GM12878 (cell line): ENCODE measurements around the gene GPRASP3. TPM values are rescaled to one million over a fixed set of nuclear protein-coding genes. Genes with fewer than 3 reads are reported as not detected.

Source experiments
- CREB1 ChIP-seq: IDR thresholded peaks from 2 replicates; pipeline ENCODE4 v1.6.1; 2012; ENCODE audit warnings: low read depth, mild to moderate bottlenecking, inconsistent platforms
- EZH2 ChIP-seq: IDR thresholded peaks from 2 replicates; pipeline ENCODE4 v1.6.1; 2012; ENCODE audit warnings: low read depth, mild to moderate bottlenecking, control low read depth, inconsistent platforms, low read length, borderline replicate concordance; ENCODE audit not compliant: control insufficient read depth
- IKZF1 ChIP-seq: fragments of 450-650 bp; conservative IDR thresholded peaks from 2 replicates; pipeline ENCODE4 v1.6.1; 2017; ENCODE audit warnings: antibody characterized with exemption, mild to moderate bottlenecking
- KDM1A ChIP-seq: fragments of 200-600 bp; sonication (generic); IDR thresholded peaks from 2 replicates; pipeline ENCODE4 v1.6.1; 2016; ENCODE audit warnings: borderline replicate concordance
- MEF2B ChIP-seq: fragments of 450-650 bp; IDR thresholded peaks from 2 replicates; pipeline ENCODE4 v1.6.1; 2018; ENCODE audit warnings: mild to moderate bottlenecking, moderate library complexity; ENCODE audit not compliant: partially characterized antibody, poor library complexity, severe bottlenecking
- SIX5 ChIP-seq: IDR thresholded peaks from 2 replicates; pipeline ENCODE4 v1.6.1; 2011; ENCODE audit warnings: mild to moderate bottlenecking, low read depth, low read length, moderate library complexity; ENCODE audit not compliant: severe bottlenecking
- WRNIP1 ChIP-seq: IDR thresholded peaks from 2 replicates; pipeline ENCODE4 v1.6.1; 2011; ENCODE audit warnings: low read depth, low read length, improper control_type of control experiment, borderline replicate concordance
- polyA plus RNA-seq, 11 experiments: library from polyadenylated mRNA; depleted of rRNA in 4 of 11; unstranded in 6 of 11; stranded (reverse) in 5 of 11; fragments of >200 nt; fragmentation: Nextera tagmentation in 4 of 11; fragmentation: Illumina TruSeq in 1 of 11; extraction: Ambion mirVana in 4 of 11; extraction: Trizol in 1 of 11; gene quantifications; 1 replicate in 1 of 11; 2 replicates in 10 of 11; pipeline versions ENCODE4 v1.2.1 to v1.2.3, GENCODE V29; 2011 to 2016; ENCODE audit warnings: inconsistent platforms in 2 of 11, missing spikeins in 2 of 11, low read depth in 1 of 11
- small RNA-seq: library from RNA; depleted of rRNA; stranded (forward); fragments of <200 nt; gene quantifications from one replicate; pipeline ENCODE3, GENCODE V24; 2014
- total RNA-seq, 4 experiments: library from RNA; depleted of rRNA in 3 of 4; stranded (reverse); fragments of >200 nt in 3 of 4; fragmentation: Illumina TruSeq in 1 of 4; extraction: Trizol in 1 of 4; gene quantifications; 2 replicates each; pipeline versions ENCODE4 v1.2.1 to v1.2.3, GENCODE V29; 2013 to 2021
- TF ChIP-seq, protein P1 (sequence below): fragments of 450-650 bp; IDR thresholded peaks from 2 replicates; pipeline ENCODE4 v1.6.1; 2017; ENCODE audit warnings: low read depth, mild to moderate bottlenecking, moderate library complexity
- TF ChIP-seq, protein P2 (sequence below): fragments of 450-650 bp; IDR thresholded peaks from 2 replicates; pipeline ENCODE4 v1.6.1; 2016; ENCODE audit warnings: mild to moderate bottlenecking, moderate library complexity, borderline replicate concordance

Gene GPRASP3
- total and polyA plus RNA-seq, 10 of the 15 experiments (the other 5 are each of a cell fraction or from before 2014, with no cell fraction given): 0.09 to 0.30 (median 0.14) TPM

DNA sequence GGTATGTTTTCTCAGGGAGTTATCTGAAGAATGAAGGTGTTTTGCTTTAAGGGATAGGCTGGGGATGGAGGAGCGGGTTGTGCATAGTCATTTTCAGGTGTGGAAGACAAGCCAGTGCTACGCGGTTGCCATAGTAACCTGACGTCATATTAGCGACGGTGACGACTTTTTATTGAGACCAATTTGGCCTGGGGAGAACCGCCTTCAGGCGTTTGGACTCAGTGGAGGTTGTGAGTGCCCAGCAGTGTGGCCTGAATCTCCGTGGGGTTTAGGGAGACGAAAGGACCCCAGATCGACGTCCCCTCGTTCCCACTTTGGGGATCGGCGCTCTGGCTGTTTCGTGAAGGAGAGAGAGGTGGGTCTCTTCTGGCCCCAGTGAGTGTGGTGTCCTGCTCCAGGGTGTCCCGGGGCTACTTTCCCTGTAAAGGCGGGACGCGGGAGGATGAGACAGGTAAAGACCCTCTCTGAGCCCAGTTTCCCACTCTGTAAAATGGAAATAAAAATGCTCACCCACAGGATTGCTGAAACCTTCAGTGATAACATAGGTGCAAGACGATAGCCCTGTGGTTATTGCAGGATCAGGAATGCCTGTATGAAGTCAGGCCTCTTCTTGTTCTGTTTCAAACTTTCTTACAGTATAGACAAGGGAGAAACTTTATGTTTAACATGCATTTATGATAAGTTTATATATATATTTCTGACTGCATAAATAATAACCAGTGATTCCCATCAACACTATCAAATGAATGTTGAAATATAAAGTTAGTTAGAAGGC lies 48.6 kb downstream of the GPRASP3 start (continued):
- TF ChIP-seq SIX5: peak; percentile 35
- no peak for TF ChIP-seq EZH2
- no peak for TF ChIP-seq KDM1A
- TF ChIP-seq, protein P1, sequence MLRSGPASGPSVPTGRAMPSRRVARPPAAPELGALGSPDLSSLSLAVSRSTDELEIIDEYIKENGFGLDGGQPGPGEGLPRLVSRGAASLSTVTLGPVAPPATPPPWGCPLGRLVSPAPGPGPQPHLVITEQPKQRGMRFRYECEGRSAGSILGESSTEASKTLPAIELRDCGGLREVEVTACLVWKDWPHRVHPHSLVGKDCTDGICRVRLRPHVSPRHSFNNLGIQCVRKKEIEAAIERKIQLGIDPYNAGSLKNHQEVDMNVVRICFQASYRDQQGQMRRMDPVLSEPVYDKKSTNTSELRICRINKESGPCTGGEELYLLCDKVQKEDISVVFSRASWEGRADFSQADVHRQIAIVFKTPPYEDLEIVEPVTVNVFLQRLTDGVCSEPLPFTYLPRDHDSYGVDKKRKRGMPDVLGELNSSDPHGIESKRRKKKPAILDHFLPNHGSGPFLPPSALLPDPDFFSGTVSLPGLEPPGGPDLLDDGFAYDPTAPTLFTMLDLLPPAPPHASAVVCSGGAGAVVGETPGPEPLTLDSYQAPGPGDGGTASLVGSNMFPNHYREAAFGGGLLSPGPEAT: peak; percentile 51; the same call in 1 of the 2 replicates
- 0 out of 2 replicates have a peak, but pooled peaks have one; percentile 33 for TF ChIP-seq IKZF1
- TF ChIP-seq CREB1: peak; percentile 99
- TF ChIP-seq WRNIP1: no peak
- peak; percentile 48 for TF ChIP-seq MEF2B
- TF ChIP-seq, protein P2, sequence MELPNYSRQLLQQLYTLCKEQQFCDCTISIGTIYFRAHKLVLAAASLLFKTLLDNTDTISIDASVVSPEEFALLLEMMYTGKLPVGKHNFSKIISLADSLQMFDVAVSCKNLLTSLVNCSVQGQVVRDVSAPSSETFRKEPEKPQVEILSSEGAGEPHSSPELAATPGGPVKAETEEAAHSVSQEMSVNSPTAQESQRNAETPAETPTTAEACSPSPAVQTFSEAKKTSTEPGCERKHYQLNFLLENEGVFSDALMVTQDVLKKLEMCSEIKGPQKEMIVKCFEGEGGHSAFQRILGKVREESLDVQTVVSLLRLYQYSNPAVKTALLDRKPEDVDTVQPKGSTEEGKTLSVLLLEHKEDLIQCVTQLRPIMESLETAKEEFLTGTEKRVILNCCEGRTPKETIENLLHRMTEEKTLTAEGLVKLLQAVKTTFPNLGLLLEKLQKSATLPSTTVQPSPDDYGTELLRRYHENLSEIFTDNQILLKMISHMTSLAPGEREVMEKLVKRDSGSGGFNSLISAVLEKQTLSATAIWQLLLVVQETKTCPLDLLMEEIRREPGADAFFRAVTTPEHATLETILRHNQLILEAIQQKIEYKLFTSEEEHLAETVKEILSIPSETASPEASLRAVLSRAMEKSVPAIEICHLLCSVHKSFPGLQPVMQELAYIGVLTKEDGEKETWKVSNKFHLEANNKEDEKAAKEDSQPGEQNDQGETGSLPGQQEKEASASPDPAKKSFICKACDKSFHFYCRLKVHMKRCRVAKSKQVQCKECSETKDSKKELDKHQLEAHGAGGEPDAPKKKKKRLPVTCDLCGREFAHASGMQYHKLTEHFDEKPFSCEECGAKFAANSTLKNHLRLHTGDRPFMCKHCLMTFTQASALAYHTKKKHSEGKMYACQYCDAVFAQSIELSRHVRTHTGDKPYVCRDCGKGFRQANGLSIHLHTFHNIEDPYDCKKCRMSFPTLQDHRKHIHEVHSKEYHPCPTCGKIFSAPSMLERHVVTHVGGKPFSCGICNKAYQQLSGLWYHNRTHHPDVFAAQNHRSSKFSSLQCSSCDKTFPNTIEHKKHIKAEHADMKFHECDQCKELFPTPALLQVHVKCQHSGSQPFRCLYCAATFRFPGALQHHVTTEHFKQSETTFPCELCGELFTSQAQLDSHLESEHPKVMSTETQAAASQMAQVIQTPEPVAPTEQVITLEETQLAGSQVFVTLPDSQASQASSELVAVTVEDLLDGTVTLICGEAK: peak; percentile 39; the same call in 1 of the 2 replicates

Small RNA genes lying within 50 kb of the gene (small RNA-seq; reads per million reads assigned to genes)
- not detected for gene RNU6-589P

Other genes starting within 250 kb of the GPRASP3 start
- not detected in 2 replicates for gene TCP11X2, start 248.9 kb upstream of the GPRASP3 start, total RNA-seq (2014; rRNA removed)
- gene TCP11X2, start 248.9 kb upstream of the GPRASP3 start, total RNA-seq (2014; rRNA removed; fragmentation: Illumina TruSeq; extraction: Trizol): not detected in 2 replicates
- gene TCP11X2, start 248.9 kb upstream of the GPRASP3 start, total RNA-seq (2021): not detected in 2 replicates
- not detected in 2 replicates for gene TCP11X2, start 248.9 kb upstream of the GPRASP3 start, polyA plus RNA-seq (2011; rRNA removed)
- gene TCP11X2, start 248.9 kb upstream of the GPRASP3 start, polyA plus RNA-seq (2014; fragmentation: Illumina TruSeq; extraction: Trizol): not detected in 2 replicates
- not detected for gene TCP11X2, start 248.9 kb upstream of the GPRASP3 start, polyA plus RNA-seq (2014; fragmentation: Nextera tagmentation; extraction: Ambion mirVana)
- gene TCP11X2, start 248.9 kb upstream of the GPRASP3 start, polyA plus RNA-seq (2014; rRNA removed): not detected in 2 replicates
- gene TCP11X2, start 248.9 kb upstream of the GPRASP3 start, polyA plus RNA-seq (2016; fragmentation: Nextera tagmentation; extraction: Ambion mirVana): not detected
- gene TMSB15A, start 204.0 kb upstream of the GPRASP3 start, total RNA-seq (2014; rRNA removed): not detected in 2 replicates
- gene TMSB15A, start 204.0 kb upstream of the GPRASP3 start, total RNA-seq (2014; rRNA removed; fragmentation: Illumina TruSeq; extraction: Trizol): not detected in 2 replicates
- not detected in 2 replicates for gene TMSB15A, start 204.0 kb upstream of the GPRASP3 start, total RNA-seq (2021)
- gene TMSB15A, start 204.0 kb upstream of the GPRASP3 start, polyA plus RNA-seq (2011; rRNA removed): not detected in 2 replicates
- not detected in 2 replicates for gene TMSB15A, start 204.0 kb upstream of the GPRASP3 start, polyA plus RNA-seq (2014; fragmentation: Illumina TruSeq; extraction: Trizol)
- not detected for gene TMSB15A, start 204.0 kb upstream of the GPRASP3 start, polyA plus RNA-seq (2014; fragmentation: Nextera tagmentation; extraction: Ambion mirVana)
- not detected in 2 replicates for gene TMSB15A, start 204.0 kb upstream of the GPRASP3 start, polyA plus RNA-seq (2014; rRNA removed)
- under 1 TPM in 1 of 2 experiments, not detected in 1; 0.25 TPM for gene TMSB15A, start 204.0 kb upstream of the GPRASP3 start, polyA plus RNA-seq (2016; fragmentation: Nextera tagmentation; extraction: Ambion mirVana)
- gene ARMCX5, start 121.2 kb upstream of the GPRASP3 start, total RNA-seq (2014; rRNA removed): 10.3 and 11.9 TPM in 2 replicates
- gene ARMCX5, start 121.2 kb upstream of the GPRASP3 start, total RNA-seq (2014; rRNA removed; fragmentation: Illumina TruSeq; extraction: Trizol): 11.9 and 12.3 TPM in 2 replicates
- 6.5 and 7.8 TPM in 2 replicates for gene ARMCX5, start 121.2 kb upstream of the GPRASP3 start, total RNA-seq (2021)
- 10.9 and 13.4 TPM in 2 replicates for gene ARMCX5, start 121.2 kb upstream of the GPRASP3 start, polyA plus RNA-seq (2011; rRNA removed)
- 12.5 and 13.7 TPM in 2 replicates for gene ARMCX5, start 121.2 kb upstream of the GPRASP3 start, polyA plus RNA-seq (2014; fragmentation: Illumina TruSeq; extraction: Trizol)
- 1 to 10 TPM; 9.3 to 9.5 TPM for gene ARMCX5, start 121.2 kb upstream of the GPRASP3 start, polyA plus RNA-seq (2014; fragmentation: Nextera tagmentation; extraction: Ambion mirVana)
- gene ARMCX5, start 121.2 kb upstream of the GPRASP3 start, polyA plus RNA-seq (2014; rRNA removed): 9.2 and 11.9 TPM in 2 replicates
- 1 to 10 TPM; 6.8 to 8.2 TPM for gene ARMCX5, start 121.2 kb upstream of the GPRASP3 start, polyA plus RNA-seq (2016; fragmentation: Nextera tagmentation; extraction: Ambion mirVana)
- gene GPRASP1, start 69.3 kb upstream of the GPRASP3 start, total RNA-seq (2014; rRNA removed): 0.34 and 0.44 TPM in 2 replicates
- 0.45 and 0.46 TPM in 2 replicates for gene GPRASP1, start 69.3 kb upstream of the GPRASP3 start, total RNA-seq (2014; rRNA removed; fragmentation: Illumina TruSeq; extraction: Trizol)
- gene GPRASP1, start 69.3 kb upstream of the GPRASP3 start, total RNA-seq (2021): 0.46 and 0.61 TPM in 2 replicates
- 0.11 and 0.23 TPM in 2 replicates for gene GPRASP1, start 69.3 kb upstream of the GPRASP3 start, polyA plus RNA-seq (2011; rRNA removed)
- gene GPRASP1, start 69.3 kb upstream of the GPRASP3 start, polyA plus RNA-seq (2014; fragmentation: Illumina TruSeq; extraction: Trizol): 0.10 and 0.36 TPM in 2 replicates
- under 1 TPM; 0.03 to 0.04 TPM for gene GPRASP1, start 69.3 kb upstream of the GPRASP3 start, polyA plus RNA-seq (2014; fragmentation: Nextera tagmentation; extraction: Ambion mirVana)
- 0.09 and 0.10 TPM in 2 replicates for gene GPRASP1, start 69.3 kb upstream of the GPRASP3 start, polyA plus RNA-seq (2014; rRNA removed)
- under 1 TPM; 0.16 to 0.20 TPM for gene GPRASP1, start 69.3 kb upstream of the GPRASP3 start, polyA plus RNA-seq (2016; fragmentation: Nextera tagmentation; extraction: Ambion mirVana)
- 0.11 and 0.33 TPM in 2 replicates for gene GPRASP2, start 8.3 kb upstream of the GPRASP3 start, total RNA-seq (2014; rRNA removed)
- 0.22 and 0.23 TPM in 2 replicates for gene GPRASP2, start 8.3 kb upstream of the GPRASP3 start, total RNA-seq (2014; rRNA removed; fragmentation: Illumina TruSeq; extraction: Trizol)
- 0.26 and 0.29 TPM in 2 replicates for gene GPRASP2, start 8.3 kb upstream of the GPRASP3 start, total RNA-seq (2021)
- 0.27 and 0.45 TPM in 2 replicates for gene GPRASP2, start 8.3 kb upstream of the GPRASP3 start, polyA plus RNA-seq (2011; rRNA removed)
- 0.06 and 0.19 TPM in 2 replicates for gene GPRASP2, start 8.3 kb upstream of the GPRASP3 start, polyA plus RNA-seq (2014; fragmentation: Illumina TruSeq; extraction: Trizol)
- gene GPRASP2, start 8.3 kb upstream of the GPRASP3 start, polyA plus RNA-seq (2014; fragmentation: Nextera tagmentation; extraction: Ambion mirVana): under 1 TPM in 1 of 2 experiments, not detected in 1; 0.18 TPM
- 0.08 and 0.46 TPM in 2 replicates for gene GPRASP2, start 8.3 kb upstream of the GPRASP3 start, polyA plus RNA-seq (2014; rRNA removed)
- under 1 TPM; 0.16 to 0.27 TPM for gene GPRASP2, start 8.3 kb upstream of the GPRASP3 start, polyA plus RNA-seq (2016; fragmentation: Nextera tagmentation; extraction: Ambion mirVana)
- gene RAB40AL, start 216.5 kb downstream of the GPRASP3 start, total RNA-seq (2014; rRNA removed): 0.11 and 0.45 TPM in 2 replicates
- 0.13 and 0.51 TPM in 2 replicates for gene RAB40AL, start 216.5 kb downstream of the GPRASP3 start, total RNA-seq (2014; rRNA removed; fragmentation: Illumina TruSeq; extraction: Trizol)
- 0.33 and 0.43 TPM in 2 replicates for gene RAB40AL, start 216.5 kb downstream of the GPRASP3 start, total RNA-seq (2021)
- gene RAB40AL, start 216.5 kb downstream of the GPRASP3 start, polyA plus RNA-seq (2011; rRNA removed): 0.16 and 0.27 TPM in 2 replicates
- not detected in 2 replicates for gene RAB40AL, start 216.5 kb downstream of the GPRASP3 start, polyA plus RNA-seq (2014; fragmentation: Illumina TruSeq; extraction: Trizol)
- not detected for gene RAB40AL, start 216.5 kb downstream of the GPRASP3 start, polyA plus RNA-seq (2014; fragmentation: Nextera tagmentation; extraction: Ambion mirVana)
- gene RAB40AL, start 216.5 kb downstream of the GPRASP3 start, polyA plus RNA-seq (2014; rRNA removed): 0.19 and 0.55 TPM in 2 replicates
- under 1 TPM in 1 of 2 experiments, not detected in 1; 0.16 TPM for gene RAB40AL, start 216.5 kb downstream of the GPRASP3 start, polyA plus RNA-seq (2016; fragmentation: Nextera tagmentation; extraction: Ambion mirVana)